GM18502 (cell line): Measurements from ENCODE around the gene A4GNT.

ENCODE experiments used
- ATAC-seq: cut with Tn5 transposase; IDR thresholded peaks from one replicate; pipeline ENCODE4 v1.9.1; 2021; ENCODE audit warnings: mild to moderate bottlenecking; ENCODE audit not compliant: unreplicated experiment, poor library complexity

A4GNT gene

GRCh38 chr3:138081371-138082084 lies 50.7 kb downstream of the A4GNT start:
- no peak for ATAC-seq

GRCh38 chr3:138079901-138080300 lies 52.3 kb downstream of the A4GNT start:
- no peak for ATAC-seq

- no peak for ATAC-seq
Observed at GRCh38 chr3:138078901-138079344, 53.3 kb downstream of the A4GNT start.

GRCh38 chr3:138078096-138078495 lies 54.1 kb downstream of the A4GNT start:
- ATAC-seq: no peak
